22Rv1 (cell line): ENCODE results near the gene BCCIP.

Experiments
- H3K27ac ChIP-seq: fragments of 450-650 bp; 2 replicates; pipeline ENCODE4 v1.5.1; 2017
- CTCF ChIP-seq: fragments of 450-650 bp; IDR thresholded peaks from 2 replicates; pipeline ENCODE4 v1.5.1; 2017; ENCODE audit warnings: mild to moderate bottlenecking
- ZFX ChIP-seq: fragments of 450-650 bp; IDR thresholded peaks from 2 replicates; pipeline ENCODE4 v1.6.1; 2017; ENCODE audit warnings: antibody characterized with exemption, borderline replicate concordance

The BCCIP gene

GRCh38 chr10:125845617-125846016 is 22.3 kb downstream of the BCCIP start:
- TF ChIP-seq ZFX = no peak
- no peak for TF ChIP-seq CTCF
- H3K27ac ChIP-seq = no peak overlapping the region

- TF ChIP-seq CTCF = no peak
- TF ChIP-seq ZFX = no peak
- H3K27ac ChIP-seq = no peak overlapping the region
Measured at GRCh38 chr10:125846894-125847293, 23.5 kb downstream of the BCCIP start.

GRCh38 chr10:125848371-125848770 is 25.0 kb downstream of the BCCIP start:
- H3K27ac ChIP-seq = no peak overlapping the region
- TF ChIP-seq ZFX = no peak
- TF ChIP-seq CTCF = no peak

GRCh38 chr10:125848857-125849256 is 25.5 kb downstream of the BCCIP start:
- TF ChIP-seq ZFX (no peak), CTCF (no peak)
- H3K27ac ChIP-seq = no peak overlapping the region

- no peak overlapping the region for H3K27ac ChIP-seq
- TF ChIP-seq ZFX (no peak), CTCF (no peak)
Measured at GRCh38 chr10:125849448-125849847, 26.1 kb downstream of the BCCIP start.

- no peak overlapping the region for H3K27ac ChIP-seq
- TF ChIP-seq CTCF = no peak
- TF ChIP-seq ZFX = no peak
Measured at GRCh38 chr10:125850766-125851731, 27.7 kb downstream of the BCCIP start.

GRCh38 chr10:125852487-125852886 is 29.1 kb downstream of the BCCIP start:
- TF ChIP-seq ZFX (no peak), CTCF (no peak)
- no peak overlapping the region for H3K27ac ChIP-seq
